ENCODE data around the gene MPL.

The MPL gene

DNA sequence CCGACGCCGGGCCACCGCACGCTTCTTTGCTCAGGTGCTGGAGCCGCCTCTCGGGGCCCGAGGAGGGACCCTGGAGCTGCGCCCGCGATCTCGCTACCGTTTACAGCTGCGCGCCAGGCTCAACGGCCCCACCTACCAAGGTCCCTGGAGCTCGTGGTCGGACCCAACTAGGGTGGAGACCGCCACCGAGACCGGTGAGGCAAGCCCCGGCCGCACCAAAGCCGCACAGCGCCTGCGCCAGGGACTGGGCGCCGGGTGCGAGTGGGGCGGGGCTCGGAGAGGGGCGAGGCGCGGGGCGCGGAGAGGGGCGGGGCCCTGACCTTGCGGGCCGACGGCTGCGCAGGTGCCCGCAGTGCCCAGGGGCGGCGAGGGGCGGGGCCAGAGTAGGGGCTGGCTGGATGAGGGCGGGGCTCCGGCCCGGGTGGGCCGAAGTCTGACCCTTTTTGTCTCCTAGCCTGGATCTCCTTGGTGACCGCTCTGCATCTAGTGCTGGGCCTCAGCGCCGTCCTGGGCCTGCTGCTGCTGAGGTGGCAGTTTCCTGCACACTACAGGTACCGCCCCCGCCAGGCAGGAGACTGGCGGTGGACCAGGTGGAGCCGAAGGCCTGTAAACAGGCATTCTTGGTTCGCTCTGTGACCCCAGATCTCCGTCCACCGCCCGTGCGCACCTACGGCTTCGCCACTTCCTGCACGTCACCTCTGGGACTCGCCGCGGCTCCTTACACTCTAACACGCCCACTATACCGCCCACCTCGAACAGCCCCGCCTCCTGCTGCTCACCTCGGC, 11.4 kb downstream of the MPL start (continued):
- TF ChIP-seq, protein P1, sequence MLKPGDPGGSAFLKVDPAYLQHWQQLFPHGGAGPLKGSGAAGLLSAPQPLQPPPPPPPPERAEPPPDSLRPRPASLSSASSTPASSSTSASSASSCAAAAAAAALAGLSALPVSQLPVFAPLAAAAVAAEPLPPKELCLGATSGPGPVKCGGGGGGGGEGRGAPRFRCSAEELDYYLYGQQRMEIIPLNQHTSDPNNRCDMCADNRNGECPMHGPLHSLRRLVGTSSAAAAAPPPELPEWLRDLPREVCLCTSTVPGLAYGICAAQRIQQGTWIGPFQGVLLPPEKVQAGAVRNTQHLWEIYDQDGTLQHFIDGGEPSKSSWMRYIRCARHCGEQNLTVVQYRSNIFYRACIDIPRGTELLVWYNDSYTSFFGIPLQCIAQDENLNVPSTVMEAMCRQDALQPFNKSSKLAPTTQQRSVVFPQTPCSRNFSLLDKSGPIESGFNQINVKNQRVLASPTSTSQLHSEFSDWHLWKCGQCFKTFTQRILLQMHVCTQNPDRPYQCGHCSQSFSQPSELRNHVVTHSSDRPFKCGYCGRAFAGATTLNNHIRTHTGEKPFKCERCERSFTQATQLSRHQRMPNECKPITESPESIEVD (tag by site-specific recombination; IDR thresholded peaks at IDR 0.05) = no peak
- TF ChIP-seq, protein P2, sequence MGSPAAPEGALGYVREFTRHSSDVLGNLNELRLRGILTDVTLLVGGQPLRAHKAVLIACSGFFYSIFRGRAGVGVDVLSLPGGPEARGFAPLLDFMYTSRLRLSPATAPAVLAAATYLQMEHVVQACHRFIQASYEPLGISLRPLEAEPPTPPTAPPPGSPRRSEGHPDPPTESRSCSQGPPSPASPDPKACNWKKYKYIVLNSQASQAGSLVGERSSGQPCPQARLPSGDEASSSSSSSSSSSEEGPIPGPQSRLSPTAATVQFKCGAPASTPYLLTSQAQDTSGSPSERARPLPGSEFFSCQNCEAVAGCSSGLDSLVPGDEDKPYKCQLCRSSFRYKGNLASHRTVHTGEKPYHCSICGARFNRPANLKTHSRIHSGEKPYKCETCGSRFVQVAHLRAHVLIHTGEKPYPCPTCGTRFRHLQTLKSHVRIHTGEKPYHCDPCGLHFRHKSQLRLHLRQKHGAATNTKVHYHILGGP (tag by site-specific recombination; IDR thresholded peaks at IDR 0.05) = no peak
- TF ChIP-seq ZNF138 (tag by site-specific recombination; IDR thresholded peaks at IDR 0.05; ENCODE audit: borderline replicate concordance) (no peak), GLI2 (tag by site-specific recombination; IDR thresholded peaks at IDR 0.05; ENCODE audit: borderline replicate concordance, low read depth) (no peak), ZEB2 (tag by site-specific recombination; IDR thresholded peaks at IDR 0.05) (no peak), SCRT2 (tag by site-specific recombination; IDR thresholded peaks at IDR 0.05) (no peak), ZNF169 (tag by site-specific recombination; IDR thresholded peaks at IDR 0.05) (no peak), SALL2 (tag by site-specific recombination; IDR thresholded peaks at IDR 0.05; ENCODE audit: borderline replicate concordance) (no peak), ZNF596 (tag by site-specific recombination; IDR thresholded peaks at IDR 0.05) (no peak), ZNF791 (tag by site-specific recombination; IDR thresholded peaks at IDR 0.05) (no peak), RBAK (tag by site-specific recombination; IDR thresholded peaks at IDR 0.05) (no peak), ZNF660 (tag by site-specific recombination; IDR thresholded peaks at IDR 0.05) (0 out of 2 replicates have a peak, but pooled peaks have one; percentile 57), TCF7L2 (IDR thresholded peaks at IDR 0.05; ENCODE audit: borderline replicate concordance, low read depth, low read length) (no peak), FEZF1 (tag by site-specific recombination; IDR thresholded peaks at IDR 0.05) (peak; percentile 43; the same call in 1 of the 2 replicates), ZNF23 (tag by site-specific recombination; IDR thresholded peaks at IDR 0.05; ENCODE audit: borderline replicate concordance) (no peak), HOXC10 (CRISPR knock-in tag; IDR thresholded peaks at IDR 0.05) (no peak), ZNF211 (tag by site-specific recombination; IDR thresholded peaks at IDR 0.05; ENCODE audit: low read depth) (no peak), SCRT1 (tag by site-specific recombination; IDR thresholded peaks at IDR 0.05; ENCODE audit: borderline replicate concordance) (no peak; the same call in 1 of the 2 replicates), ZNF175 (tag by site-specific recombination; IDR thresholded peaks at IDR 0.05) (no peak), KLF1 (tag by site-specific recombination; IDR thresholded peaks at IDR 0.05) (peak; percentile 45), ZNF239 (tag by site-specific recombination; IDR thresholded peaks at IDR 0.05) (no peak), ZFP41 (tag by site-specific recombination; IDR thresholded peaks at IDR 0.05; ENCODE audit: borderline replicate concordance) (no peak)
- TF ChIP-seq, protein P3, sequence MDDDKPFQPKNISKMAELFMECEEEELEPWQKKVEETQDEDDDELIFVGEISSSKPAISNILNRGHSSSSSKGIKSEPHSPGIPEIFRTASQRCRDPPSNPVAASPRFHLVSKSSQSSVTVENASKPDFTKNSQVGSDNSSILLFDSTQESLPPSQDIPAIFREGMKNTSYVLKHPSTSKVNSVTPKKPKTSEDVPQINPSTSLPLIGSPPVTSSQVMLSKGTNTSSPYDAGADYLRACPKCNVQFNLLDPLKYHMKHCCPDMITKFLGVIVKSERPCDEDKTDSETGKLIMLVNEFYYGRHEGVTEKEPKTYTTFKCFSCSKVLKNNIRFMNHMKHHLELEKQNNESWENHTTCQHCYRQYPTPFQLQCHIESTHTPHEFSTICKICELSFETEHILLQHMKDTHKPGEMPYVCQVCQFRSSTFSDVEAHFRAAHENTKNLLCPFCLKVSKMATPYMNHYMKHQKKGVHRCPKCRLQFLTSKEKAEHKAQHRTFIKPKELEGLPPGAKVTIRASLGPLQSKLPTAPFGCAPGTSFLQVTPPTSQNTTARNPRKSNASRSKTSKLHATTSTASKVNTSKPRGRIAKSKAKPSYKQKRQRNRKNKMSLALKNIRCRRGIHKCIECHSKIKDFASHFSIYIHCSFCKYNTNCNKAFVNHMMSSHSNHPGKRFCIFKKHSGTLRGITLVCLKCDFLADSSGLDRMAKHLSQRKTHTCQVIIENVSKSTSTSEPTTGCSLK (tag by site-specific recombination; IDR thresholded peaks at IDR 0.05) = no peak
- TF ChIP-seq, protein P4, sequence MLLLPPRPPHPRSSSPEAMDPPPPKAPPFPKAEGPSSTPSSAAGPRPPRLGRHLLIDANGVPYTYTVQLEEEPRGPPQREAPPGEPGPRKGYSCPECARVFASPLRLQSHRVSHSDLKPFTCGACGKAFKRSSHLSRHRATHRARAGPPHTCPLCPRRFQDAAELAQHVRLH (tag by site-specific recombination; IDR thresholded peaks at IDR 0.05) = no peak; the same call in 1 of the 2 replicates
- TF ChIP-seq, protein P5, sequence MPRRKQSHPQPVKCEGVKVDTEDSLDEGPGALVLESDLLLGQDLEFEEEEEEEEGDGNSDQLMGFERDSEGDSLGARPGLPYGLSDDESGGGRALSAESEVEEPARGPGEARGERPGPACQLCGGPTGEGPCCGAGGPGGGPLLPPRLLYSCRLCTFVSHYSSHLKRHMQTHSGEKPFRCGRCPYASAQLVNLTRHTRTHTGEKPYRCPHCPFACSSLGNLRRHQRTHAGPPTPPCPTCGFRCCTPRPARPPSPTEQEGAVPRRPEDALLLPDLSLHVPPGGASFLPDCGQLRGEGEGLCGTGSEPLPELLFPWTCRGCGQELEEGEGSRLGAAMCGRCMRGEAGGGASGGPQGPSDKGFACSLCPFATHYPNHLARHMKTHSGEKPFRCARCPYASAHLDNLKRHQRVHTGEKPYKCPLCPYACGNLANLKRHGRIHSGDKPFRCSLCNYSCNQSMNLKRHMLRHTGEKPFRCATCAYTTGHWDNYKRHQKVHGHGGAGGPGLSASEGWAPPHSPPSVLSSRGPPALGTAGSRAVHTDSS (tag by site-specific recombination; IDR thresholded peaks at IDR 0.05) = no peak
- TF ChIP-seq, protein P6, sequence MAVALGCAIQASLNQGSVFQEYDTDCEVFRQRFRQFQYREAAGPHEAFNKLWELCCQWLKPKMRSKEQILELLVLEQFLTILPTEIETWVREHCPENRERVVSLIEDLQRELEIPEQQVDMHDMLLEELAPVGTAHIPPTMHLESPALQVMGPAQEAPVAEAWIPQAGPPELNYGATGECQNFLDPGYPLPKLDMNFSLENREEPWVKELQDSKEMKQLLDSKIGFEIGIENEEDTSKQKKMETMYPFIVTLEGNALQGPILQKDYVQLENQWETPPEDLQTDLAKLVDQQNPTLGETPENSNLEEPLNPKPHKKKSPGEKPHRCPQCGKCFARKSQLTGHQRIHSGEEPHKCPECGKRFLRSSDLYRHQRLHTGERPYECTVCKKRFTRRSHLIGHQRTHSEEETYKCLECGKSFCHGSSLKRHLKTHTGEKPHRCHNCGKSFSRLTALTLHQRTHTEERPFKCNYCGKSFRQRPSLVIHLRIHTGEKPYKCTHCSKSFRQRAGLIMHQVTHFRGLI (tag by site-specific recombination; IDR thresholded peaks at IDR 0.05) = peak; percentile 81
- TF ChIP-seq, protein P7, sequence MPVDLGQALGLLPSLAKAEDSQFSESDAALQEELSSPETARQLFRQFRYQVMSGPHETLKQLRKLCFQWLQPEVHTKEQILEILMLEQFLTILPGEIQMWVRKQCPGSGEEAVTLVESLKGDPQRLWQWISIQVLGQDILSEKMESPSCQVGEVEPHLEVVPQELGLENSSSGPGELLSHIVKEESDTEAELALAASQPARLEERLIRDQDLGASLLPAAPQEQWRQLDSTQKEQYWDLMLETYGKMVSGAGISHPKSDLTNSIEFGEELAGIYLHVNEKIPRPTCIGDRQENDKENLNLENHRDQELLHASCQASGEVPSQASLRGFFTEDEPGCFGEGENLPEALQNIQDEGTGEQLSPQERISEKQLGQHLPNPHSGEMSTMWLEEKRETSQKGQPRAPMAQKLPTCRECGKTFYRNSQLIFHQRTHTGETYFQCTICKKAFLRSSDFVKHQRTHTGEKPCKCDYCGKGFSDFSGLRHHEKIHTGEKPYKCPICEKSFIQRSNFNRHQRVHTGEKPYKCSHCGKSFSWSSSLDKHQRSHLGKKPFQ (tag by site-specific recombination; IDR thresholded peaks at IDR 0.05) = no peak

Measured in HEK293 (cell line).